CD4-positive, alpha-beta T cell treated with Interleukin-4 for 1 hour (primary cell): ENCODE data around the gene HPX.

Experiments used
- DNase-seq, 2 donors: peaks; one replicate each; pipeline ENCODE4 v3.0.0-alpha.2; 2020 to 2022

Gene HPX

GRCh38 chr11:6389905-6390717 is 50.7 kb downstream of the HPX start, which contains the start of gene SMPD1:
SMPD1 (plus strand) TSS chr11:6390474; CDS start chr11:6390599, 125 bp downstream.
- DNase-seq = peak; percentile 95

GRCh38 chr11:6388748-6389147 is 52.0 kb downstream of the HPX start:
- no peak for DNase-seq

GRCh38 chr11:6387811-6388599 is 52.8 kb downstream of the HPX start:
- no peak for DNase-seq

- DNase-seq = no peak
These were observed 55.6 kb downstream of the HPX start for GRCh38 chr11:6385046-6385777.
